Neural progenitor cell (in vitro differentiated cells): ENCODE data around the gene NPR2. TPM values are rescaled to one million over a fixed set of nuclear protein-coding genes. Genes with fewer than 3 reads are reported as not detected.

ENCODE experiments used
- DNase-seq: peaks from one replicate; pipeline ENCODE4 v3.0.0-alpha.2; 2016; ENCODE audit warnings: low spot score
- H2AFZ ChIP-seq: fragments of 200-600 bp; sonication (generic); replicated peaks from 2 replicates; pipeline ENCODE4 v1.6.1; 2016; ENCODE audit warnings: antibody characterized with exemption
- H3F3A ChIP-seq: fragments of 200-600 bp; sonication (generic); 2 replicates; pipeline ENCODE4 v1.6.1; 2016; ENCODE audit warnings: antibody characterized with exemption, low read depth
- H3K27ac ChIP-seq: fragments of 200-600 bp; sonication (generic); 2 replicates; pipeline ENCODE4 v1.5.1; 2016; ENCODE audit warnings: mild to moderate bottlenecking
- H3K27me3 ChIP-seq: fragments of 200-600 bp; sonication (generic); 2 replicates; pipeline ENCODE4 v1.6.1; 2016; ENCODE audit warnings: mild to moderate bottlenecking, moderate library complexity
- H3K36me3 ChIP-seq: fragments of 200-600 bp; sonication (generic); 2 replicates; pipeline ENCODE4 v1.5.1; 2016
- H3K4me1 ChIP-seq: fragments of 200-600 bp; sonication (generic); 2 replicates; pipeline ENCODE4 v1.6.1; 2016; ENCODE audit warnings: mixed run types
- H3K4me2 ChIP-seq: fragments of 200-600 bp; sonication (generic); 2 replicates; pipeline ENCODE4 v1.6.1; 2016
- H3K4me3 ChIP-seq: fragments of 200-600 bp; sonication (generic); 2 replicates; pipeline ENCODE4 v1.5.1; 2016
- H3K79me2 ChIP-seq: fragments of 200-600 bp; sonication (generic); 2 replicates; pipeline ENCODE4 v1.6.1; 2016; ENCODE audit warnings: low read depth
- H3K9ac ChIP-seq: fragments of 200-600 bp; sonication (generic); 2 replicates; pipeline ENCODE4 v1.6.1; 2016
- H3K9me3 ChIP-seq: fragments of 200-600 bp; sonication (generic); 2 replicates; pipeline ENCODE4 v1.5.1; 2016; ENCODE audit warnings: low read depth
- H4K20me1 ChIP-seq: fragments of 200-600 bp; sonication (generic); 2 replicates; pipeline ENCODE4 v1.6.1; 2016; ENCODE audit warnings: low read depth
- H3K27ac Mint-ChIP-seq: 3 replicates; pipeline ENCODE4 v1.8.0; 2021; ENCODE audit warnings: mixed read lengths
- H3K27me3 Mint-ChIP-seq: 2 replicates; pipeline ENCODE4 v1.8.0; 2022; ENCODE audit warnings: low read depth, mild to moderate bottlenecking, inconsistent platforms, moderate library complexity, mixed read lengths; ENCODE audit not compliant: insufficient read depth
- H3K36me3 Mint-ChIP-seq: 3 replicates; pipeline ENCODE4 v1.8.0; 2021; ENCODE audit warnings: mixed read lengths
- H3K4me1 Mint-ChIP-seq: 3 replicates; pipeline ENCODE4 v1.8.0; 2021; ENCODE audit warnings: mixed read lengths
- H3K4me3 Mint-ChIP-seq: 3 replicates; pipeline ENCODE4 v1.8.0; 2021; ENCODE audit warnings: mild to moderate bottlenecking, moderate library complexity, mixed read lengths
- H3K9me3 Mint-ChIP-seq: 3 replicates; pipeline ENCODE4 v1.8.0; 2020; ENCODE audit warnings: mixed read lengths
- CTCF ChIP-seq: fragments of 200-600 bp; sonication (generic); IDR thresholded peaks from 2 replicates; pipeline ENCODE4 v1.5.1; 2017; ENCODE audit warnings: antibody characterized with exemption, mild to moderate bottlenecking
- EZH2 ChIP-seq: fragments of 200-600 bp; sonication (generic); IDR thresholded peaks from 2 replicates; pipeline ENCODE4 v1.6.1; 2017; ENCODE audit warnings: antibody characterized with exemption, mild to moderate bottlenecking, moderate library complexity
- EZH2phosphoT487 ChIP-seq: fragments of 200-600 bp; sonication (generic); IDR thresholded peaks from 2 replicates; pipeline ENCODE4 v1.6.1; 2017; ENCODE audit warnings: antibody characterized with exemption
- total RNA-seq: library from RNA; depleted of rRNA; stranded (reverse); fragments of >200 nt; gene quantifications from 2 replicates; pipeline ENCODE4 v1.2.3, GENCODE V29; 2015; ENCODE audit warnings: low replicate concordance

Gene NPR2
- total RNA-seq, 1 donor from 2014 or later = 5.6 TPM

- no peaks in the 10 kb centered on the region for H3K27me3 ChIP-seq
- H3K4me3 ChIP-seq = peak overlapping the region; percentile 86
- peaks cover 4% of the 10 kb centered on the region for H3K36me3 Mint-ChIP-seq
- peaks cover 3% of the 10 kb centered on the region for H4K20me1 ChIP-seq
- H2AFZ ChIP-seq = peak overlapping the region; percentile 80
- H3K9me3 ChIP-seq = no peaks in the 10 kb centered on the region
- peaks cover 11% of the 10 kb centered on the region for H3K4me1 ChIP-seq
- H3K9me3 Mint-ChIP-seq = no peaks in the 10 kb centered on the region
- H3K27me3 Mint-ChIP-seq = peaks cover 5% of the 10 kb centered on the region
- H3K36me3 ChIP-seq = no peaks in the 10 kb centered on the region
- H3K27ac Mint-ChIP-seq = peak overlapping the region; percentile 90
- H3F3A ChIP-seq = peaks cover 11% of the 10 kb centered on the region
- H3K9ac ChIP-seq = peak overlapping the region; percentile 53
- H3K27ac ChIP-seq = no peak overlapping the region
- peaks cover 52% of the 10 kb centered on the region for H3K4me1 Mint-ChIP-seq
- DNase-seq = no peak
- TF ChIP-seq EZH2 = no peak
- TF ChIP-seq EZH2phosphoT487 = no peak
- TF ChIP-seq CTCF = no peak
- peak overlapping the region; percentile 87 for H3K4me2 ChIP-seq
- H3K79me2 ChIP-seq = no peaks in the 10 kb centered on the region
- H3K4me3 Mint-ChIP-seq = peak overlapping the region; percentile 93
Observed at GRCh38 chr9:35829764-35830096, 38.3 kb downstream of the NPR2 start.

GRCh38 chr9:35831040-35831439 is 39.6 kb downstream of the NPR2 start:
- no peak for TF ChIP-seq EZH2
- TF ChIP-seq EZH2phosphoT487 = no peak
- TF ChIP-seq CTCF = no peak
- Histone ChIP-seq H3K4me2 (no peak overlapping the region), H3K4me1 (peaks cover 11% of the 10 kb centered on the region), H3K9ac (no peak overlapping the region), H3K4me3 (no peak overlapping the region), H4K20me1 (peaks cover 3% of the 10 kb centered on the region), H3K9me3 (no peaks in the 10 kb centered on the region), H3K27ac (no peak overlapping the region), H2AFZ (no peak overlapping the region), H3K79me2 (no peaks in the 10 kb centered on the region), H3F3A (peaks cover 11% of the 10 kb centered on the region), H3K27me3 (no peaks in the 10 kb centered on the region), H3K36me3 (no peaks in the 10 kb centered on the region)
- H3K9me3 Mint-ChIP-seq = no peaks in the 10 kb centered on the region
- peak overlapping the region; percentile 93 for H3K4me3 Mint-ChIP-seq
- peak overlapping the region; percentile 61 for H3K27ac Mint-ChIP-seq
- H3K4me1 Mint-ChIP-seq = peaks cover 51% of the 10 kb centered on the region
- H3K36me3 Mint-ChIP-seq = peaks cover 4% of the 10 kb centered on the region
- peaks cover 5% of the 10 kb centered on the region for H3K27me3 Mint-ChIP-seq
- no peak for DNase-seq

- no peak for TF ChIP-seq EZH2phosphoT487
- no peak for TF ChIP-seq EZH2
- no peak for TF ChIP-seq CTCF
- Histone ChIP-seq H3K36me3 (no peaks in the 10 kb centered on the region), H2AFZ (no peak overlapping the region), H3K9ac (no peak overlapping the region), H3K79me2 (no peaks in the 10 kb centered on the region), H3F3A (peaks cover 11% of the 10 kb centered on the region), H3K4me1 (peaks cover 11% of the 10 kb centered on the region), H3K27ac (no peak overlapping the region), H3K27me3 (no peaks in the 10 kb centered on the region), H3K4me2 (no peak overlapping the region), H3K4me3 (no peak overlapping the region), H3K9me3 (no peaks in the 10 kb centered on the region), H4K20me1 (peaks cover 3% of the 10 kb centered on the region)
- Mint-ChIP-seq H3K4me1 (peaks cover 41% of the 10 kb centered on the region), H3K36me3 (peaks cover 4% of the 10 kb centered on the region), H3K27ac (no peak overlapping the region), H3K9me3 (no peaks in the 10 kb centered on the region), H3K27me3 (peaks cover 5% of the 10 kb centered on the region), H3K4me3 (no peak overlapping the region)
- DNase-seq = no peak
Observed at GRCh38 chr9:35832814-35833213, 41.4 kb downstream of the NPR2 start.
